Subcutaneous adipose tissue (tissue), 4 donors: ENCODE data around the gene PRKG1. TPM values are rescaled to one million over a fixed set of nuclear protein-coding genes. Genes with fewer than 3 reads are reported as not detected.

Experiments
- total RNA-seq, 4 donors: library from RNA; depleted of rRNA; stranded (reverse); fragments of >200 nt; gene quantifications; one replicate each; pipeline ENCODE4 v1.1.0, GENCODE V29; 2016
- TF ChIP-seq, protein P1 (sequence below): fragments of 450-650 bp; IDR thresholded peaks from one replicate; pipeline ENCODE4 v1.5.1; 2016; ENCODE audit warnings: low read depth, mild to moderate bottlenecking, control low read depth, antibody characterized with exemption, moderate library complexity

PRKG1 gene
- total RNA-seq, 4 donors from 2014 or later = 7.6 to 17.2 (median 10.7) TPM

GRCh38 chr10:51599647-51600046 lies 525.4 kb downstream of the PRKG1 start:
- TF ChIP-seq, protein P1, sequence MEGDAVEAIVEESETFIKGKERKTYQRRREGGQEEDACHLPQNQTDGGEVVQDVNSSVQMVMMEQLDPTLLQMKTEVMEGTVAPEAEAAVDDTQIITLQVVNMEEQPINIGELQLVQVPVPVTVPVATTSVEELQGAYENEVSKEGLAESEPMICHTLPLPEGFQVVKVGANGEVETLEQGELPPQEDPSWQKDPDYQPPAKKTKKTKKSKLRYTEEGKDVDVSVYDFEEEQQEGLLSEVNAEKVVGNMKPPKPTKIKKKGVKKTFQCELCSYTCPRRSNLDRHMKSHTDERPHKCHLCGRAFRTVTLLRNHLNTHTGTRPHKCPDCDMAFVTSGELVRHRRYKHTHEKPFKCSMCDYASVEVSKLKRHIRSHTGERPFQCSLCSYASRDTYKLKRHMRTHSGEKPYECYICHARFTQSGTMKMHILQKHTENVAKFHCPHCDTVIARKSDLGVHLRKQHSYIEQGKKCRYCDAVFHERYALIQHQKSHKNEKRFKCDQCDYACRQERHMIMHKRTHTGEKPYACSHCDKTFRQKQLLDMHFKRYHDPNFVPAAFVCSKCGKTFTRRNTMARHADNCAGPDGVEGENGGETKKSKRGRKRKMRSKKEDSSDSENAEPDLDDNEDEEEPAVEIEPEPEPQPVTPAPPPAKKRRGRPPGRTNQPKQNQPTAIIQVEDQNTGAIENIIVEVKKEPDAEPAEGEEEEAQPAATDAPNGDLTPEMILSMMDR = no peak

DNA sequence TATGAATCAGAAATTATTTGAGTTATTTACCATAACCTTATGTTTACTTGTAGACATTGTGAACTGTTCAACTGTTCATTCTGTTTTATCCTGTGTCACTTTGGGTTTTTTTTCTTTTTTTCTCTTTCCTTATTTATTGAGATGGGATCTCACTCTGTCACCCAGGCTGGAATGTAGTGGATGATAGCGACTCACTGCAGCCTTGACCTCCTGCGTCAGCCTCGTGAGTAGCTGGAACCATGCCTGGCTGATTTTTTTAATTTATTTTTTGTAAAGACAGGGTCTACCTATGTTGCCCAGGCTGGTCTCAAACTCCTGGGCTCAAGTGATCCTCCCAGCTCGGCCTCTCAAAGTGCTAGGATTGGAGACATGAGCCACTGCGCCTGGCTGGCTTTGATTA lies 528.0 kb downstream of the PRKG1 start:
- TF ChIP-seq, protein P1 = no peak

- TF ChIP-seq, protein P1 = no peak
Observed at GRCh38 chr10:51604579-51604978, 530.3 kb downstream of the PRKG1 start.

- TF ChIP-seq, protein P1 = no peak
Observed at GRCh38 chr10:51606825-51607462, 532.7 kb downstream of the PRKG1 start.

- TF ChIP-seq, protein P1 = no peak
Observed at GRCh38 chr10:51607463-51607835, 533.2 kb downstream of the PRKG1 start.

DNA sequence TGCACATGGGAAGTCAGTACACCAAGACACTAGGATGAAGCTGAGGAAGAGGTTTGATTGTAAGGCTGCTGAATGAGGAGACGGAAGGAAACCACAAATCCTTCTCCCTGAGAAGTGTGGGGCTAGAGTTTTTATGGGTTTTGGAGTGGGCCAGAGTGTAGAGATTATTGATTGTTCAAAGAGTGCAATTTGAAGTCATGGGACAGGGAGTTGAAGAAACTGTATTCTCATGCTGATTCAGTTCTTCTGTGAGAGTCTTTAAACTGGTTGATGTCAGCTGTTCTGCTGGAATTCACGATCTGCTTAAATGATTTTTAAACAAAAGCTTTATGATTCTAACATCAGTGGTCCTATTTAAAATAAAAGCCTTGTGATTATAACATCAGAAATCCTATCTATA lies 533.9 kb downstream of the PRKG1 start:
- TF ChIP-seq, protein P1 = no peak

GRCh38 chr10:51615764-51616298 lies 541.5 kb downstream of the PRKG1 start:
- TF ChIP-seq, protein P1 = no peak
